ENCODE measurements around the gene ARMC2. TPM values are rescaled to one million over a fixed set of nuclear protein-coding genes. Genes with fewer than 3 reads are reported as not detected.
A peak's percentile ranks its signal among the peaks of the same experiment; 100 is the strongest.

The ARMC2 gene
- total RNA-seq, 5 donors from 2014 or later (not counting 1 experiment from before 2014, with no cell fraction given) = 6.4 to 10.0 (median 8.1) TPM

- H3K4me3 Mint-ChIP-seq = peak overlapping the region; percentile 83 to 98 (median 96)
- no peaks in the 10 kb centered on the region for H3K9me3 Mint-ChIP-seq
- no peaks in the 10 kb centered on the region for H3K27me3 ChIP-seq (replicated peaks in 1 of 2; ENCODE audit: control insufficient read depth in 2 of 2, extremely low read depth in 1 of 2, insufficient read depth in 2 of 2, low read length in 1 of 2)
- H3K9me3 ChIP-seq = no peaks in the 10 kb centered on the region
- peaks cover 65 to 81% (median 66%) of the 10 kb centered on the region in 3 donors for H3K4me1 Mint-ChIP-seq
- peak overlapping the region; percentile 90 to 94 for H3K27ac Mint-ChIP-seq
- H3K36me3 Mint-ChIP-seq = no peaks in the 10 kb centered on the region
- no peaks in the 10 kb centered on the region for H3K27me3 Mint-ChIP-seq
- no peaks in the 10 kb centered on the region for H3K36me3 ChIP-seq (ENCODE audit: control insufficient read depth in 2 of 2, extremely low read depth in 1 of 2, insufficient read depth in 1 of 2, low read length in 1 of 2)
- peak in 11 of 35 experiments; percentile 1 to 48 (median 16) for DNase-seq
- POLR2A ChIA-PET = interaction anchor here in 1 of 2 donors (0.6 to 1.3 kb wide), 3 partner anchors 64 to 1184 kb away, joined by 3 to 6 read pairs (median 3); no protein-coding TSS in a partner anchor
- H3K4me3 ChIP-seq (ENCODE audit: control insufficient read depth in 1 of 2, extremely low read depth in 1 of 2, low read length in 1 of 2) = peak overlapping the region; percentile 97
- CTCF ChIA-PET = interaction anchor here in 1 of 2 donors (0.7 to 10.6 kb wide), 5 partner anchors 64 to 489 kb away, joined by 3 to 77 read pairs (median 3); no protein-coding TSS in a partner anchor
- H3K27ac ChIP-seq (ENCODE audit: low read length) = peak overlapping the region; percentile 85
- WGBS (ENCODE audit: insufficient coverage) = 0% methylated on average over 15 of the region's 24 CpGs
- peak; percentile 7 to 26 (median 16) for ATAC-seq (replicated peaks in 1 of 4)
- H3K4me1 ChIP-seq (ENCODE audit: control insufficient read depth in 1 of 2, extremely low read depth in 1 of 2, insufficient read depth in 2 of 2, low read length in 2 of 2) = peaks cover 17 to 32% of the 10 kb centered on the region in 2 experiments
These were observed 160.5 kb downstream of the ARMC2 start for GRCh38 chr6:109008537-109009235.

- Mint-ChIP-seq H3K27me3 (no peaks in the 10 kb centered on the region), H3K27ac (peak overlapping the region; percentile 98 to 99), H3K36me3 (no peaks in the 10 kb centered on the region), H3K9me3 (no peaks in the 10 kb centered on the region), H3K4me1 (peaks cover 67 to 80% (median 68%) of the 10 kb centered on the region in 3 donors), H3K4me3 (peak overlapping the region; percentile 83 to 98 (median 97))
- no peaks in the 10 kb centered on the region for H3K9me3 ChIP-seq
- CTCF ChIA-PET = interaction anchor here (0.6 to 10.6 kb wide), 7 partner anchors 26 to 73 kb away, joined by 3 to 77 read pairs (median 4); no protein-coding TSS in a partner anchor
- peak overlapping the region; percentile 96 for H3K27ac ChIP-seq (ENCODE audit: low read length)
- POLR2A ChIA-PET = interaction anchor here (0.6 to 1.8 kb wide), 11 partner anchors 10 to 682 kb away, joined by 3 to 8 read pairs (median 3); partner anchors contain the start of gene SESN1 (in 1 of the 2)
- H3K27me3 ChIP-seq (replicated peaks in 1 of 2; ENCODE audit: control insufficient read depth in 2 of 2, extremely low read depth in 1 of 2, insufficient read depth in 2 of 2, low read length in 1 of 2) = no peaks in the 10 kb centered on the region
- DNase-seq (peak; percentile 84 to 97 (median 91)), ATAC-seq (replicated peaks in 1 of 4) (peak; percentile 96 to 99 (median 97))
- H3K4me1 ChIP-seq (ENCODE audit: control insufficient read depth in 1 of 2, extremely low read depth in 1 of 2, insufficient read depth in 2 of 2, low read length in 2 of 2) = peaks cover 17 to 39% of the 10 kb centered on the region in 2 experiments
- H3K4me3 ChIP-seq (ENCODE audit: control insufficient read depth in 1 of 2, extremely low read depth in 1 of 2, low read length in 1 of 2) = peak overlapping the region; percentile 97
- under 1% methylated on average over 74 of the region's 80 CpGs for WGBS (ENCODE audit: insufficient coverage)
- H3K36me3 ChIP-seq (ENCODE audit: control insufficient read depth in 2 of 2, extremely low read depth in 1 of 2, insufficient read depth in 1 of 2, low read length in 1 of 2) = no peaks in the 10 kb centered on the region
These were observed 161.2 kb downstream of the ARMC2 start for GRCh38 chr6:109009236-109009961.

DNA sequence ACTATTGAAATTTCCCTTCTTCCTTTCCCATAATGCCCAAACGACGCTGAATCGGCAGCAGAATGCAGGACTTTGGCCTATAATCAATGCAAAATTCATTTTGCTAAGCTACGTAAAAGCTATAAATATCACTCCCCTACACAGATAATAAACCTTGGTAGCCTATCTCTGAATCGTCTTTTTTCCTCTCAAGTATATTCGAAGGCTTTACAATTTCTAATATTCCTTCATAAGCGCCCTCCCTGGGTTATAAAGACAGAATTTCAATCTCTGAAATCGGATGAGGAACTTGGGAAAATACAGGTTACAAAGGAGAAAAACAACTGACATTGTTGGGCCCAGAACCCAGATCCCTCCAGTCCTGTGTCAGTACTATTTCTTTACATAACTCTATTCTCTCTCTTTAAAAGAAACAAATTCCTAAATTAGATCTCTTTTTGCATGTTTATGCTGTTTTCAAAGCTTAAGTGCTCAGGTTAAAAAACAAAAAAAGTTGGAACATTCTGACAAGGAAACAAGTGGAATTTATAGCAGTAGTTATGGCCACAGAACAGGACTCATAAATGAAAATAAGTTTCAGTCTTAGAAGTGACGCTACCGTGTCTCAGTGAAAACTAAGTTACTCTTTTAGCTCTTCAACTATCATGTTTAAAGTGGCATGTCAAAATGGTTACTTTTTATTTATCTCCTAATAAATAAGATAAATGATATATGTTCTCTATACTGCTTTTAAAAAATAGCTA lies 161.9 kb downstream of the ARMC2 start:
- Histone ChIP-seq H3K27ac (ENCODE audit: low read length) (peak overlapping the region; percentile 96), H3K4me3 (ENCODE audit: control insufficient read depth in 1 of 2, extremely low read depth in 1 of 2, low read length in 1 of 2) (peak overlapping the region; percentile 79 to 97), H3K27me3 (replicated peaks in 1 of 2; ENCODE audit: control insufficient read depth in 2 of 2, extremely low read depth in 1 of 2, insufficient read depth in 2 of 2, low read length in 1 of 2) (no peaks in the 10 kb centered on the region), H3K4me1 (ENCODE audit: control insufficient read depth in 1 of 2, extremely low read depth in 1 of 2, insufficient read depth in 2 of 2, low read length in 2 of 2) (peaks cover 19 to 41% of the 10 kb centered on the region in 2 experiments), H3K36me3 (ENCODE audit: control insufficient read depth in 2 of 2, extremely low read depth in 1 of 2, insufficient read depth in 1 of 2, low read length in 1 of 2) (no peaks in the 10 kb centered on the region), H3K9me3 (no peaks in the 10 kb centered on the region)
- WGBS (ENCODE audit: insufficient coverage) = 4% methylated on average over 4 of the region's 10 CpGs
- no peaks in the 10 kb centered on the region for H3K9me3 Mint-ChIP-seq
- H3K27me3 Mint-ChIP-seq = no peaks in the 10 kb centered on the region
- peak in 3 of 4 experiments; percentile 2 to 10 (median 8) for ATAC-seq (replicated peaks in 1 of 4)
- no peaks in the 10 kb centered on the region for H3K36me3 Mint-ChIP-seq
- peak overlapping the region; percentile 98 to 99 for H3K27ac Mint-ChIP-seq
- CTCF ChIA-PET = interaction anchor here (0.7 to 10.6 kb wide), 11 partner anchors 9 to 452 kb away, joined by 3 to 77 read pairs (median 3); no protein-coding TSS in a partner anchor
- peaks cover 67 to 80% (median 68%) of the 10 kb centered on the region in 3 donors for H3K4me1 Mint-ChIP-seq
- POLR2A ChIA-PET = interaction anchor here (0.6 to 1.8 kb wide), 12 partner anchors 23 to 522 kb away, joined by 3 to 8 read pairs (median 4); partner anchors contain the start of gene SESN1 (in 1 of the 2)
- DNase-seq = peak in 1 of 35 experiments; percentile 30
- peak overlapping the region; percentile 83 to 98 (median 97) for H3K4me3 Mint-ChIP-seq

DNA sequence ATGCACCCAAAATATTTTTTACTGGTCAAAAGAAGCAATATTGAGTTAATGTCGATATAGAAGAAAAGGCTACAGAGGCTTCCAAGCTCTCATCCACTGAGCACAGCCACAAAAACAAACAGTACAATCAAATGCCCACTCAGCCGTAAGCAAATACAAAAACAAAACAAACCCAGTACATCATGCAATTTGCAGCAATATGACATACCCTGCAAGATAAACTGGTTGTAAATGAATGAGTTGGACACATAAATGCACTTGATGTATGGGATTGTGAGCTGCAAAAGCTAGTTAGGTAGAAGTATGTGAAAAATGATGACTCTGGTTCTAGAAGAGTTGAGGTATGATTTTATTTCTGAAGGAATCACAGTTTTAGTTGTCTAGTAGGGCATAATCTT lies 162.5 kb downstream of the ARMC2 start:
- no peaks in the 10 kb centered on the region for H3K27me3 ChIP-seq (replicated peaks in 1 of 2; ENCODE audit: control insufficient read depth in 2 of 2, extremely low read depth in 1 of 2, insufficient read depth in 2 of 2, low read length in 1 of 2)
- H3K36me3 ChIP-seq (ENCODE audit: control insufficient read depth in 2 of 2, extremely low read depth in 1 of 2, insufficient read depth in 1 of 2, low read length in 1 of 2) = no peaks in the 10 kb centered on the region
- peaks cover 70 to 80% (median 72%) of the 10 kb centered on the region in 3 donors for H3K4me1 Mint-ChIP-seq
- peaks cover 19 to 41% of the 10 kb centered on the region in 2 experiments for H3K4me1 ChIP-seq (ENCODE audit: control insufficient read depth in 1 of 2, extremely low read depth in 1 of 2, insufficient read depth in 2 of 2, low read length in 2 of 2)
- DNase-seq (no peak), ATAC-seq (replicated peaks in 1 of 4) (no peak)
- H3K4me3 Mint-ChIP-seq = peak overlapping the region; percentile 83 to 98 (median 97)
- peak overlapping the region; percentile 96 for H3K27ac ChIP-seq (ENCODE audit: low read length)
- H3K36me3 Mint-ChIP-seq = no peaks in the 10 kb centered on the region
- H3K27me3 Mint-ChIP-seq = no peaks in the 10 kb centered on the region
- CTCF ChIA-PET = interaction anchor here (0.7 to 10.6 kb wide), 11 partner anchors 9 to 452 kb away, joined by 3 to 77 read pairs (median 3); no protein-coding TSS in a partner anchor
- WGBS (ENCODE audit: insufficient coverage) = no CpG with 5 or more reads among the region's 2 CpGs
- H3K9me3 ChIP-seq = no peaks in the 10 kb centered on the region
- H3K27ac Mint-ChIP-seq = peak overlapping the region; percentile 98 to 99
- H3K9me3 Mint-ChIP-seq = no peaks in the 10 kb centered on the region
- H3K4me3 ChIP-seq (ENCODE audit: control insufficient read depth in 1 of 2, extremely low read depth in 1 of 2, low read length in 1 of 2) = no peak overlapping the region
- POLR2A ChIA-PET = interaction anchor here (0.6 to 1.8 kb wide), 8 partner anchors 12 to 488 kb away, joined by 3 to 8 read pairs (median 4); no protein-coding TSS in a partner anchor

GRCh38 chr6:109013656-109014305 lies 165.6 kb downstream of the ARMC2 start:
- no peak for ATAC-seq (replicated peaks in 1 of 4)

More at GRCh38 chr6:109013656-109014305, 165.6 kb downstream of the ARMC2 start:
- DNase-seq = no peak
- Histone ChIP-seq H3K4me3 (ENCODE audit: control insufficient read depth in 1 of 2, extremely low read depth in 1 of 2, low read length in 1 of 2) (no peak overlapping the region), H3K4me1 (ENCODE audit: control insufficient read depth in 1 of 2, extremely low read depth in 1 of 2, insufficient read depth in 2 of 2, low read length in 2 of 2) (peaks cover 19 to 23% of the 10 kb centered on the region in 2 experiments), H3K36me3 (ENCODE audit: control insufficient read depth in 2 of 2, extremely low read depth in 1 of 2, insufficient read depth in 1 of 2, low read length in 1 of 2) (no peaks in the 10 kb centered on the region), H3K27ac (ENCODE audit: low read length) (peak overlapping the region; percentile 54), H3K27me3 (replicated peaks in 1 of 2; ENCODE audit: control insufficient read depth in 2 of 2, extremely low read depth in 1 of 2, insufficient read depth in 2 of 2, low read length in 1 of 2) (no peaks in the 10 kb centered on the region), H3K9me3 (no peaks in the 10 kb centered on the region)
- peaks cover 56 to 61% (median 59%) of the 10 kb centered on the region in 3 donors for H3K4me1 Mint-ChIP-seq
- POLR2A ChIA-PET = interaction anchor here (0.6 to 0.7 kb wide), 2 partner anchors 26 to 163 kb away, joined by 3 read pairs; no protein-coding TSS in a partner anchor
- WGBS (ENCODE audit: insufficient coverage) = no CpG with 5 or more reads among the region's 2 CpGs
- no peaks in the 10 kb centered on the region for H3K36me3 Mint-ChIP-seq
- peak overlapping the region; percentile 86 to 95 for H3K27ac Mint-ChIP-seq
- CTCF ChIA-PET = interaction anchor here in 1 of 2 donors (0.6 to 10.6 kb wide), 3 partner anchors 59 to 79 kb away, joined by 3 to 77 read pairs (median 4); no protein-coding TSS in a partner anchor
- H3K27me3 Mint-ChIP-seq = no peaks in the 10 kb centered on the region
- H3K4me3 Mint-ChIP-seq = peak overlapping the region in 2 of 3 donors; percentile 21 to 39
- H3K9me3 Mint-ChIP-seq = no peaks in the 10 kb centered on the region
